ENCODE measurements around the gene GPR3.
"Not testable (repeated sequence)": the region's sequence is repeated elsewhere in the genome, so short reads cannot be mapped to it uniquely, and the experiment has no call there.

The GPR3 gene

GRCh38 chr1:27431601-27431940 lies 39.1 kb downstream of the GPR3 start:
- DNase-seq: no peak

DNA sequence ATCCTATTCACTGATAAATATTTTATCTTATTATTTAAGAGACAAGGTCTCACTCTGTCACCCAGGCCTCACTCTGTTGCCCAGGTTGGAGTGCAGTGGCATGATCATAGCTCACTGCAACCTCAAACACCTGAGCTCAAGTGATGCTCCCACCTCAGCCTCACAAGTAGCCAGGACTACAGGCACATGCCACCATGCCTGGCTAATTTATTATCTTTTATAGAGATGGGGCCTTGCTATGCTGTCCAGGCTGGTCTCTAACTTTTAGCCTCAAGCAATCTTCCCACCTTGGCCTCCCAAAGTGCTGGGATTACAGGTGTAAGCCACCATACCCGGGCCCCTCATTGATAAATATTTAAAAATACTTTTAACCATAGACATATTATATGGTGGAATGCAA lies 40.3 kb downstream of the GPR3 start:
- not testable (repeated sequence) for DNase-seq

DNA sequence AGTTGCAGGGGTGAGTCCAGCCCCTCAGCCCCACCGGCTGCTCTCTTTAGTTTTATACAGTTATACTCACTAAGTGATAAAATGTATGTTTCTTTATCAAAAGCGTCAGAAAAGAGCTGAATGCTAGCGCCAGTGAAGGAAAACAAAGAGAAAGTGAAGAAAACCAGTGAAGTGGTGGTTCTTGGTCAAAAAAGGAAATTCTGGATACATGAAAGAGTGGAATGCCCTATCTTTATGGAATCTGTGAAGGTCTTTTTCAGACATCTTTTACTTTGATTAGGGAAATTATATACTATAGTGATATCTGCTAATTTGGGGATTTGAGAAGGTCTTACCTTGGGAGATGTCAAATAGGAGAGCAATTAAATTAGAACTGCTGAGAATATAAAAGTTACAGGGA lies 41.3 kb downstream of the GPR3 start:
- DNase-seq: no peak

DNA sequence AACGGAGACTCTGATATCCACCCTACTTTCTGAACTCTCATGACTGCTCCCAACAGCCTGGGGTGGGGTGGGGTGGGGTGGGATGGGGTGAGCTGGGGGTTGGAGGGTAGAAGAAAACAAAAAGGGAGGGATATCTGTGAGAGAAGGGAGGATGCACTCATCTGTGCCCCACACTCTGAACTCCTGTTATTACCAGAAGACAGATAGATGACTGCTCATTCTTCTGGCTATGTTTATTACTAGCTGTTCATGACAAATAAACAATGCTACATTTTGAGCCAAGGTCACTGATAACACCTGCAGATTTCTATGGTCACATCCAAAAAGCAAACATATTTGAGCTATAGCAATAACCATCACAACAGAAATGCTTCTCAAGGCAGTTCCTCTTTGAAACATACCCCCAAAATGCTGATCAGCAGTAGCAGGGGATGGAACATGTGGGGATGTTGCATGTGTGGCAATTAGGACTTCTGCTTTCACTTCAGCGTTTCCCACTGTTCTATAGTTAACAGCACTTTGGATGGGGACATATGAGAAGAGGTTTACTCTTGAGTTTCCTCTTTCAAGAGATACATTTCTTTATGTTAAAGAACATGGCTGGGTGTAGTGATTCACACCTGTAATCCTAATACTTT lies 43.3 kb downstream of the GPR3 start:
- no peak for DNase-seq

GRCh38 chr1:27436204-27437159 lies 44.1 kb downstream of the GPR3 start:
- no peak for DNase-seq

- no peak for DNase-seq
Observed at GRCh38 chr1:27438621-27439061, 46.2 kb downstream of the GPR3 start.

DNA sequence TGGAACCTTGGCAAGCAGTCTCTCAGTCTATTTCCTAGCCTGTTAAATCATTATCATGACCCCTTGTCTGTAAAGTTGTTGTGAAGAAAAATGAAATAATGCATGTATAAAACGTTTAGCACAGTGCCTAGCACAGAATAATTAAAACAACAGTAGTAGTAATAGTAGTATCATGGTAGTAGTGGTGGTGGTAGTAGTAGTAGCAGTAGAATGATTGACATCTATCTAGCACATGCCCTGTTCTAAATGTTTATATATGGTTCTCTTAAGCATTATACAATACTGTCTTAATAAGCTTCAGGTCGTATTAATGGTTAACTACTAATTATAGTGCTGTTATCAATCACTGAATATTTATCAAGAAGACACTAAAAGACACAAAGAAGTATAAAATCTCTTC lies 46.7 kb downstream of the GPR3 start:
- DNase-seq: no peak

GRCh38 chr1:27444632-27445031 lies 52.2 kb downstream of the GPR3 start:
- DNase-seq: no peak

All from stimulated activated CD4-positive, alpha-beta T cell treated with anti-CD3 and anti-CD28 coated beads, Interleukin-2, amount 100 ng/mL, for 48 hours (primary cell).